Right renal pelvis (tissue), 4 donors: Measurements from ENCODE around the gene SUCO. TPM values are rescaled to one million over a fixed set of nuclear protein-coding genes. Genes with fewer than 3 reads are reported as not detected.
"Not testable (repeated sequence)": the region's sequence is repeated elsewhere in the genome, so short reads cannot be mapped to it uniquely, and the experiment has no call there.

Source experiments
- DNase-seq, 4 donors: peaks; one replicate each; pipeline ENCODE4 v3.0.0-alpha.2; 2013; ENCODE audit warnings: low read depth in 4 of 4, low spot score in 3 of 4, missing footprints in 1 of 4
- polyA plus RNA-seq, 4 donors: library from polyadenylated mRNA; unstranded; fragments of 120-200 nt; gene quantifications; one replicate each; pipeline ENCODE4 v1.2.1, GENCODE V29; 2013; ENCODE audit not compliant: insufficient read length in 4 of 4

Gene SUCO, protein sequence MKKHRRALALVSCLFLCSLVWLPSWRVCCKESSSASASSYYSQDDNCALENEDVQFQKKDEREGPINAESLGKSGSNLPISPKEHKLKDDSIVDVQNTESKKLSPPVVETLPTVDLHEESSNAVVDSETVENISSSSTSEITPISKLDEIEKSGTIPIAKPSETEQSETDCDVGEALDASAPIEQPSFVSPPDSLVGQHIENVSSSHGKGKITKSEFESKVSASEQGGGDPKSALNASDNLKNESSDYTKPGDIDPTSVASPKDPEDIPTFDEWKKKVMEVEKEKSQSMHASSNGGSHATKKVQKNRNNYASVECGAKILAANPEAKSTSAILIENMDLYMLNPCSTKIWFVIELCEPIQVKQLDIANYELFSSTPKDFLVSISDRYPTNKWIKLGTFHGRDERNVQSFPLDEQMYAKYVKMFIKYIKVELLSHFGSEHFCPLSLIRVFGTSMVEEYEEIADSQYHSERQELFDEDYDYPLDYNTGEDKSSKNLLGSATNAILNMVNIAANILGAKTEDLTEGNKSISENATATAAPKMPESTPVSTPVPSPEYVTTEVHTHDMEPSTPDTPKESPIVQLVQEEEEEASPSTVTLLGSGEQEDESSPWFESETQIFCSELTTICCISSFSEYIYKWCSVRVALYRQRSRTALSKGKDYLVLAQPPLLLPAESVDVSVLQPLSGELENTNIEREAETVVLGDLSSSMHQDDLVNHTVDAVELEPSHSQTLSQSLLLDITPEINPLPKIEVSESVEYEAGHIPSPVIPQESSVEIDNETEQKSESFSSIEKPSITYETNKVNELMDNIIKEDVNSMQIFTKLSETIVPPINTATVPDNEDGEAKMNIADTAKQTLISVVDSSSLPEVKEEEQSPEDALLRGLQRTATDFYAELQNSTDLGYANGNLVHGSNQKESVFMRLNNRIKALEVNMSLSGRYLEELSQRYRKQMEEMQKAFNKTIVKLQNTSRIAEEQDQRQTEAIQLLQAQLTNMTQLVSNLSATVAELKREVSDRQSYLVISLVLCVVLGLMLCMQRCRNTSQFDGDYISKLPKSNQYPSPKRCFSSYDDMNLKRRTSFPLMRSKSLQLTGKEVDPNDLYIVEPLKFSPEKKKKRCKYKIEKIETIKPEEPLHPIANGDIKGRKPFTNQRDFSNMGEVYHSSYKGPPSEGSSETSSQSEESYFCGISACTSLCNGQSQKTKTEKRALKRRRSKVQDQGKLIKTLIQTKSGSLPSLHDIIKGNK (N-terminal part only)
- polyA plus RNA-seq: 10 to 100 TPM; 55.1 to 69.7 (median 65.1) TPM

DNA sequence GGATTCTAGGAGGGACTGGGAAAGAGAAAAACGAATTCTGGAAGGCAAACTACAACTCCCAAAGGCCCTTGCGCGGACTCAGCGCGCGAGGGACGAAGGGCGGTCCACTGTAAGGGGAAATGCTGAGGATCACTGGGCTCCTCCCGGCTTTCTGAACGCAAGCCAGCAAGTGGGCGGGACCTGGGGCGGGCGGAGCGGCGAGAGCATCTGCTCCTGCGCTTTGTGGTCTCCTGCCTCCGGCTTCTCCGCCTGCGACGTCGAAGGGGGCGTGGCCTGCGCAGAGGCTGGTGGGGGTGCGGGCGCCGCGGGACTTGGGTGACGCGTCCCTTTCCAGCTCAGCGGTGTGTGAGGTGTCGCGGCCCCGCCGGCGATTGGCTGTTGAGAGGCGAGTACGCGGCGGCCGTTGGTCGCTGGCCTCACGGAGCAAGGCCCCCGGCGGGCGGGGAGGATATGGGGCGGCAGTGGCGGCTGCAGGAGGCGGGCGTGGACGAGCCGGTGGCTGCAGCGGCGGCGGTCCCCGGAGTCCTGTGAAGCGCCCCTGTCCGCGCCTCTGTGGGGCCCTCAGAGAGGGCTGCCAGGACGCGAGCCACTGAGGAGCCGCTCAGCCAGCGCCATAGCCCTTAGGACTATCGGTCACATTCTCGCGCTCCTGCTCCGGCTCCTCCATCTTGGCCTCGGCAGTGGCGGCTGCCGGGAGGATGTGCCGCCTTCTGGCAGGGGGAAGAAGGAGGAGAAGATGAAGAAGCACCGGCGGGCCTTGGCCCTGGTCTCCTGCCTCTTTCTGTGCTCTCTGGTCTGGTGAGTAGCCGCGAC, at the start of gene SUCO:
TSS of gene SUCO (plus strand) at position 451 of the 813 bp plus-strand sequence. CDS start at position 737, 286 bp downstream.
- peak; percentile 98 to 99 (median 98) for DNase-seq

DNA sequence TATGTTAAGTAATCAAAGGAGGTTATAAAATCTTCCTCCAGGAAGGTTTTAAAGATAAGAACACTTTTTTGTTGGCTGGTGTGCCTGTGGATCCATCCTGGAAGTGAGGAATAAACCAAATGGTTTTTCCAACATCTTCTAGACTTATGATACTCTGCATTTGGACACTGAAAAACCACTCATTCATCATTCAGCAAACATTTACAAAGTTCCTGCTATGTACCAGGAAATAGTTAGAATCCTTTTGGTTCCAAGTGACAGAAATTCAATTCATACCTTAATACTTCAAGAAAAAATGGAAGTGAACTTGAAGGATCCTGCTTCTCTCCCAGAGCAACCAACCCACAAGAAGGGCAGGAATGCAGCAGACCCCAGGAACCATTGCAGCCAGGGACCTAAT, 49.5 kb upstream of the SUCO start:
- DNase-seq: no peak

DNA sequence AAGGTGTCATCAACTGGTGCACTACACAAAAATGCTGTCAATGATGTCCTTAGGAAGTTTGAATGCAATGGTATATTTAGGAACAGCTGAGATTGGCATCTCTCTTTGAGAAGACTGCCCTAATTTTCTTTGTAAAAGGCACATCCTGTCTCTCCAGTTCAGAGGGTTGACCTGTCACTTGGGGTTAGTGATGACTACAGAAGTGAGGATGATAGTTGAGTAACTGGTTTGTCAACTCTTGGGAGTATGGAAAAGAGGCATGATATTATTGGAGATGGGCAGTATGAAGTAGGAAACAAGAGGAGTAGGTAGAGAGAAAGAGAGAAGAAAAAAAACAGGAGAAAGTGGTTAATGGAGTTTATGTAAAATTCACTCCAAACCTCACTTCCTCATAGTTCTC, 48.7 kb upstream of the SUCO start:
- no peak for DNase-seq

DNA sequence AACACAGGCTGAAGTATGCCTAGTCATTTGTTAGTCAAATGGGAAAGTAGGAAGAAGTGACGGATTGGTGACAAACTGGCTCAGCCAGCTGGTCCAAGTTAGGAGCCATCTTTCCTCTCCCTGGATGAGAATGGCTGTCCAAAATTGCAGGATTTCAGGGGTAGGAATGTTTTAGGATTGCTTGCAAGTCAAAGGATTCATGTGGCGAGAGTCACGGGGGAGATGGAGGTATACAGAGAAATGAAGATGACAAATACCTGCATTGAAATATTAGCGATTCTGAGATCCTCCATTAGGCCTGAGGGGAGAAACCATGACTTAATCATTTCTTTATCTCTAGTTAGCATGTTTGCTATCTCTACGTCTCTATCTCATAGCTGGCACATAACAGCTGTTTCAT, 47.3 kb upstream of the SUCO start:
- DNase-seq: no peak

DNA sequence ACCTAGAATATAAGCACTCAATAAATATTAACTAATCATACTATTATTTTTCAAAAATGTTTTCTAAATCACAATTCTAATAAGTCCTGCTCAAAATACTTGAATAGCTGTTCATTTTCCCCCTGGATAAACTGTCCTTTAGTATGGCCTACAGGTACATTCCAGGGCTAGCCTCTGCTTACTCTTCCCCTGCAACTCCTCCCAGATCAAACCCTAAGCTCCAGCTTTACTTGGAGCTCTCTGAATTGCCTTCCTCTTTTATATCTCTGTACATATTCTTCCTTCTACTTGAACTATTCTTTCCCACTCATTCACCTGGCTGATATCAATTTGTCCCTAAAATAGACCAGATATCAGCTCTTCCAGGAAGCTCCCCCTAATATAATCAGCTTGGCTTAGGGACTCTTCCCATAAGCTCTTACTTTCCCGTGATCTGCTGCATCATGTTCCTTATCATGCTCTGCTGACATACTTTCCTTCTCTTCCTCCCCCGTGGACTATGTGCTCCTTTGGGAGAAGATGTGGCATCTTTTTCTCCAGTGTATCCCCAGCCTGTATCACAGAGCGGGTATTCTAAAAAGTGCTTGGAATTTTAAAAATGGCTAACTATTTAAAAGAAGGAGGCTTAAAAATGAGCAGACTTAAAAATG, 46.0 kb upstream of the SUCO start:
- no peak for DNase-seq

DNA sequence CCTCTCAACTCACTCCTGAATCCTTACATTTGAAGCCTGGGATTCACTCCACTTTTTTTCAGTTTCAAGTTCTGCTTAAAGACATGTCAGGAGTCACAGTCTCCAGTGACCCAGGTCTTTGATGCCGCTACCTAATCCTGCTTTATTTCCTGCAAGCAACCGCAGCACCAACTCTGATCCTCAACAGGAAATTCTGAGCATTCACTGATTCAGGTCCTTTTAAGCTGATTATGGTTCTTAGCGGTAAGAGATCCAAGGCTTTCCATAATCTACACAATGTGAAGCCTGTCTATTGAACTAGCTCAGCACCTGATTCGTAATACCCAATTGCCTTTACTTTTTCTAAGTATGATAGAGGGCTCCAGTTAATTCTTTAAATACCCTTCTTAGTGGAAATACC, 45.4 kb upstream of the SUCO start:
- no peak for DNase-seq

DNA sequence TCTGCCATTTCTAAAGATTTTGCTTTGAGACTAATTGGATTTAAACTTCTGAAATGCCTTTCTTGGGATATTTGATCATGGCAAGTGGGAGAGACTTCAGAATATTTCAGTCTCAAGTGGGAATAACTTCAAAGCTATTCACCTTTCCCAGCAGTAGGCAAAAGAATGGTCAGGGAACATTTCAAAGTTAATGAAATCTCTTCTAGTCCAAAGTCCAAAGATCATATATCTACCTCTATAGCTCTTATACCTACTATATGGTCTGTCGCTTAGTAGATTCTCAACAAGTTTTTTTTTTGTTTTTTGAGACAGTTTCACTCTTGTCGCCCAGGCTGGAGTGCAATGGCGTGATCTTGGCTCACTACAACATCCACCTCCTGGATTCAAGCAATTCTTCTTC, 44.6 kb upstream of the SUCO start:
- DNase-seq: no peak

DNA sequence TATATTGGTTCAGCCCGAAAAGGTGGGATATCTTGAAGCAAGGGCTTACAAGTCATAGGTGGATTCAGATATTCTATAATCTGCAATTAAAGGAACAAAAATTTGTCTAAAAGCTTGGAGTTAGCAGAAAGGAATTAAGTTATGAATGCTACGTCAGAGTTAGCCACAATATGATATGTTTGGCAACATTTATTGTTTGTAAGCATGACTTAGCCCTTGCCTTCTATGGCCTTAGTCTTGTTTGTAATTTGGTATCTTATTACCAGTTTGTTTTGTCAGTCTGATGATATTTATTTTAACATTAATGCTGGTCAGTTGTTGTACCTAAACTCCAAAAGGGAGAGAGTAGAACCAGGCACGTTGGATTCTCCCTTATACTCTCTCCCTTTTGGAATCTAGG, 43.1 kb upstream of the SUCO start:
- no peak for DNase-seq

DNA sequence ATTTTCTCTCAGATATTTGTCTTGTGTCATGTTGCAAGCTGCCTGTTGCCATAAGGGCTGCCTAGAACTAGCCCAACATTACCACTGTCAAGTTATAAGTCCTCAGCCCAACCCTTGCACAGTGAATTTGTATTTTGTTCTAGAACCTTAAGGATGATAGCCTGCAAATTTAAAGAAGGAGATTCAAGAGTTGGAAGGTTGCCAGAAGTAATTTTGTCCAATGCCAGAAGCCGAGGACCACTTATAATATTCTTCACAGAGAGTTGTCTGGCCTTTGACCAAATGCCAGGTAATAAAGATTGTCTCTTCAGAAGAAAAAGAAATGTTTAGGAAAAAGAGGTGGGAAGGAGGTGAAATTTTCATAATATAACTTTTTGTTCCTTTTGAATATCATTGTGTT, 40.5 kb upstream of the SUCO start:
- no peak for DNase-seq

DNA sequence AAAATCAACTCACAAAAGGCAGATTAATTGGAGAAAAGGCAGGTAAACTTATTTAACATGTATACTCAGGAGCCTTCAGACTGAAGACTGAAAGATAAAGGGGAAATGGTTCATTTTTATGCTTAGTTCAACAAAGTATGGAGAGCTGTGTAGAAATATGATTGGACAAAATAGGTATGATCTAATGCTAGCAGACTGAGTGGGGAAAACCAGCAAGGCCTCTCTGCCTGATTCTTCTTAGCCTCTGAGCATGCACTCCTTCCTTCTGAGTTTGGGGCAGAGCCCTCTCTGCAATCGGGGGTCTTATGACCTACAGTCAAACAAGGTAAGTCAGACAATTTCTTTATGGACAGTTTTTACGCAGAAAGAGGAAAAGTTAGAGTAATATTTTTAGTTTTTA, 38.8 kb upstream of the SUCO start:
- DNase-seq: no peak

DNA sequence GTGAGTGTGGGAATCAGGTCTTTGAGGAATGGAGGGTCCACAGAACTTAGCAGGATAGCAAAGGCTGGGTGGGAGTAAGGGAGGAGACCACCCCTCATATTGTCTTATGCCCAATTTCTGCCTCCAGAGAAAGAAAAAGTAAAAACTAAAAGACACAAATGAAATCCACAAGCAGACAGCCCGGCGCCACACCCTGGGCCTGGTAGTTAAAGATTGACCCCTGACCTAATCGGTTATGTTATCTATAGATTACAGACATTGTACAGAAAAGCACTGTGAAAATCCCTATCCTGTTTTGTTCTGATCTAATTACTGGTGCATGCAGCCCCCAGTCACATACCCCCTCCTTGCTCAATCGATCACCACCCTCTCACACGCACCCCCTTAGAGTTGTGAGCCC, 36.8 kb upstream of the SUCO start:
- DNase-seq: not testable (repeated sequence)

DNA sequence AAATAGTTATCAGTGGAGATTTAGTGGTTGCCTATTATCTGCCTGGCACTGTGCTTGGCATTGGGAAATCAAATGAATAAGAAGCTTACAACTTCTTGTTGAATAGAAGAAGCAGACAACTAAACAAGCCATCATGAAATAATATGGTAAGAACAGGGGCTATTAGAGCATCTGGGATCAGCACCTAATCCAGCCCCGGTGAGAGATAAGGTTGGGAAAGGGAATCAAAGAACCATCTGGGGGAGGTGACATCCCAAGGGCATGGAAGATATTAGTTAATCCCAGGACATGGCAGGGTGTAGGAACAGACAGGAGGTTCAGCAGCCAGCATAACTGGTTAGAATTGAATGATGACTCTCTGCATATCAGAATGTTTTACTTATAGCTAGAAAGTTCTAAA, 36.3 kb upstream of the SUCO start:
- no peak for DNase-seq

DNA sequence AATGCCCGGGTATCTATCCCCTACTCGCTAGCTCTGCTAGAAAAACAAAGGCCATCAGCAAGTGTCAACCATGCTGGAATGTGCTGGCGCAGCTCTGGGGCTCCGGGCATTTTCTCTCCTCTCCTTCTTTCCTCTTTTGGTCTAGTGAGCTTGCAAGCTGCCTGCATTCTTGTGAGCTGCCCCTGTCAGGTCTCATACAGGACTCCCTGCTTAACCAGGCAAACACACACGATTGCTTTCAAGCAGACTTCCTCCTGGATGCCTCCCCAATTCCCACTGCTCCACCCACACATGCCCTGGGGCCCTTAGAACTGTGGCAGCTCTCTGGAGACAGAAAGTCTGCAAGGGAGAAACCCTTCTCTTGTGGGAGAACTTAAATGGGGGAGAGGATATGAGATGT, 35.7 kb upstream of the SUCO start:
- peak; percentile 20 to 43 (median 33) for DNase-seq

DNA sequence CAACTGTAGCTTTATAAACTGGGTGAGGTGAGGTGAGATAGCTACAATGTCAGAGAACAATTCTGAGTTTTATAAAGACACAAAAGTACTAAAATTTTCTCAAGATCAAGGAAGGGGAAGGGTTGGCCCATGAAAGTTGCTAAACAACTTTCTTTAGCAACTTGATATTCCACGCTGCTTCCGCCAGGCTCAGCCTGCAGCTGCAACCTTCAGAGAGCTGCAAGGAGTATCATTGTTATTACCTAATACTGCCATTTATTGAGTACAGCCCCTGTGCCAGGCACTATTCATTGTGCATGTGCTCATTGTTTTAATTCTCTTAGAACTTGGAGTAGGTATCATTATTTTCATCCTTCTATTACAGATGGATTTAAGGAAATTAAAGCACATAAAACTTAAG, 34.1 kb upstream of the SUCO start:
- no peak for DNase-seq

DNA sequence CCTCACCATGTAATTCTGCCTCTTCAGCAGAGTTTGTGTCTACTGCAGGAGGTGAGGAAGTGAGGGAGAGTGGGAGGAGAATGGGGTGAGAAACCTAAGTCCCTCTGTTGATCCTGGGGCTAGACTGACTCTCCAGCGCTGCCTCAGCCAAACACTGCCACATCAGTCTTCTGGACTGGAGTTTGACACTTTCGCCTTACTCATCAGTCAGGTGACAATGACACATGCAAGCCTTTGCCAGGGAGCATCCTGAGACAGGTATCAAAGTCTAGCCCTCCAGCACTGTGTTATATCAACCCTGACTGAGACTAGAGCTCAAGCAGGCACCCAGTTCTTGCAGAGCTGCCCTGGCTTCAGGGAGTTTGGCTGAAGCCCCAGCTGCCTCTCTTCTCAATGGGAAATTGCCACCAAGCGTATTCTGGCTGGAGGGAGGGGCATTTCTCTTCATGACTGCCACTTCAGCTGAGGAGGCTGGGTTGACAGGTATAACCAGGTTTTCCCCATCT, 33.3 kb upstream of the SUCO start:
- no peak for DNase-seq

DNA sequence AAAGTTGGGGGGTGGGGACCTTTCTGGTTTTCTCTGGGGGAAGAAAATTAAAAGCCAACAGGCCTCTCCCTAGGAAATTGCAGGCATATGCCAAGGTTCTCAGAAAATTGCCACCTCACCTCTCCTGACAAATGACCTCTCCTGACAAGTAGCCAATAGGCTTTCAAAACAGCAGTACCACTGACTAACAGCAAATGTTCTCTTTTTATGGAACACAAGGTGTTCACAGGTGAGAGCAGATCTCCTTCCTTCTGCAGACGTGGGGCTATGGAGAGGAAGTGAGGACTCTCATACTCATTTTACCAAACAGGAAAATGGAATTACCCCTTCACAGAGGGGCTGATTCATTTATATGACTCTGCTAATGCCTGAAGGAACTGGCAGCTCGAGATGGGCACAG, 32.7 kb upstream of the SUCO start:
- DNase-seq: no peak

DNA sequence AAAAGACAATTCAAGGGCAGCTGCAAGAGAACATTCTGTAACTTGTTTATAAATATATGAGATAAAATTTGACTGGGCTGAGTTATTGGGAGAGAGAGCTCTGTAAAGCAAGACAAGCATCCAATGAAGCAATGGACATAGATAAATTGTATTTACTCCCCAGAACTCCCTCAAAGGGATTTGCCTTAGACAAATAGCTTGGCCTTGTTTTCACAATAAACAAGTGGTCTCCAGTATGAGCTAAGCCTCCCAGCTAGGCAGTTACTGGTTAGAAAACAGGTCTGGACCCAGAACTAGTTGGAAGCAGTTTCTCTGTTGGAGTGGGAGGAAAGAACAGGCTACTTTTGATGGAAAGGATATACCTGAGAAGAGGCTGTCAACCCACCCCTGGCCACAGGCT, 25.2 kb upstream of the SUCO start:
- no peak for DNase-seq

DNA sequence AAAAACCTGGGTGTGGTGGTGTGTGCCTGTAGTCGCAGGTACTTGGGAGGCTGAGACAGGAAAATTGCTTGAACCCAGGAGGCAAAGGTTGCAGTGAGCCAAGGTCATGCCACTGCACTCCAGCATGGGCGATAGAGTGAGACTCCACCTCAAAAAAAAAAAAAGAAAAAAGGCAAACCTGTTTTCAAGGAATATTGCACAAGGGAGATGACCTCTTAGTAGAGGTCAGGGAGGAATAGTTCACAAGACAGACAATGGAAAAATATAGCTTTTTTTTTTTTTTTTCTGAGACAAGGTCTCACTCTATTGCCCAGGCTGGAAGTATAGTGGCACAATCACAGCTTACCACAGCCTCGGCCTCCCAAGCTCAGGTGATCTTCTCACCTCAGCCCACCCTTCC, 22.5 kb upstream of the SUCO start:
- no peak for DNase-seq

DNA sequence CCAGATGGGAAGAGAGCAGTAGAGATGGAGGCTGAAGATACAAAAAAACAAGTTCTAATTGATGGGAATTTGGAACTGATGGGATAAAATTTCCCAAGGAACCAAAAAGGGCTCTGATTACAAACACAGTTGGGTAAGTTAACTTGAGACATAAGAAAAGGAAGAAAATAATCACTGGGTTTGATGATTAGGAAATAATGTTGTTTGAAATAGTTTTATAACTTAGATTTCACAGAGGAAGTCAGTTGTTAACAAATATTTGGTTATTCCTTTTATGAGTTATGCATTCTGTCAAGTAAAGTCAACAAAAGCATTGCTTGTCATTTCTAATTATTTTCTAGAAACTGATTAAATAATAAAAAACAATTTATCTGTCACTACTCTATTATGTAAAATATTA, 20.4 kb upstream of the SUCO start:
- no peak for DNase-seq
